GM12864 (cell line): Measurements from ENCODE around the gene TMEM131.

Source experiments
- DNase-seq: peaks from one replicate; pipeline ENCODE4 v3.0.0-alpha.2; 2011; ENCODE audit warnings: low read depth
- H3K4me3 ChIP-seq: 2 replicates; pipeline ENCODE4 v1.5.1; 2011; ENCODE audit warnings: mild to moderate bottlenecking, low read depth, low read length, control low read depth
- TF ChIP-seq, protein P1 (sequence below): IDR thresholded peaks from 2 replicates; pipeline ENCODE4 v1.5.1; 2011; ENCODE audit warnings: low read depth, mild to moderate bottlenecking, moderate library complexity, low read length, control low read depth, inconsistent platforms; ENCODE audit errors: missing control alignments

The TMEM131 gene

DNA sequence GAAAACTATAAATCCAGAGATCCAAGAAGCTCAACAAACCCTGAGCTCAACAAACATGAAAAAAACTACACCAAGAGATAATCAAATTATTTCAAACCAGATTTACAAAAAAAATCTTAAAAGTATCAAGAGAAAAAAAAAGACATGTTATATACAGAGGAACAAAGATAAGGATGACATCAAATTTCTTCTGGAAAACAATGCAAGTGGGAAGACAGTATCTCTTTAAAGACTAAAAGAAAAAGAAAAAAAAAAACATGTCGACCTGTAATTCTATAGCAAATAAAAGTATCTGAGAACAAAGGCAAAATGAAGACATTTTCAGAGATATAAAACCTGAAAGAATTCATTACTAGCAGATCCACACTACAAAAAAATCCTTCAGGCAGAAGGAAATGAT lies 21.3 kb downstream of the TMEM131 start:
- DNase-seq = no peak
- TF ChIP-seq, protein P1, sequence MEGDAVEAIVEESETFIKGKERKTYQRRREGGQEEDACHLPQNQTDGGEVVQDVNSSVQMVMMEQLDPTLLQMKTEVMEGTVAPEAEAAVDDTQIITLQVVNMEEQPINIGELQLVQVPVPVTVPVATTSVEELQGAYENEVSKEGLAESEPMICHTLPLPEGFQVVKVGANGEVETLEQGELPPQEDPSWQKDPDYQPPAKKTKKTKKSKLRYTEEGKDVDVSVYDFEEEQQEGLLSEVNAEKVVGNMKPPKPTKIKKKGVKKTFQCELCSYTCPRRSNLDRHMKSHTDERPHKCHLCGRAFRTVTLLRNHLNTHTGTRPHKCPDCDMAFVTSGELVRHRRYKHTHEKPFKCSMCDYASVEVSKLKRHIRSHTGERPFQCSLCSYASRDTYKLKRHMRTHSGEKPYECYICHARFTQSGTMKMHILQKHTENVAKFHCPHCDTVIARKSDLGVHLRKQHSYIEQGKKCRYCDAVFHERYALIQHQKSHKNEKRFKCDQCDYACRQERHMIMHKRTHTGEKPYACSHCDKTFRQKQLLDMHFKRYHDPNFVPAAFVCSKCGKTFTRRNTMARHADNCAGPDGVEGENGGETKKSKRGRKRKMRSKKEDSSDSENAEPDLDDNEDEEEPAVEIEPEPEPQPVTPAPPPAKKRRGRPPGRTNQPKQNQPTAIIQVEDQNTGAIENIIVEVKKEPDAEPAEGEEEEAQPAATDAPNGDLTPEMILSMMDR = no peak

DNA sequence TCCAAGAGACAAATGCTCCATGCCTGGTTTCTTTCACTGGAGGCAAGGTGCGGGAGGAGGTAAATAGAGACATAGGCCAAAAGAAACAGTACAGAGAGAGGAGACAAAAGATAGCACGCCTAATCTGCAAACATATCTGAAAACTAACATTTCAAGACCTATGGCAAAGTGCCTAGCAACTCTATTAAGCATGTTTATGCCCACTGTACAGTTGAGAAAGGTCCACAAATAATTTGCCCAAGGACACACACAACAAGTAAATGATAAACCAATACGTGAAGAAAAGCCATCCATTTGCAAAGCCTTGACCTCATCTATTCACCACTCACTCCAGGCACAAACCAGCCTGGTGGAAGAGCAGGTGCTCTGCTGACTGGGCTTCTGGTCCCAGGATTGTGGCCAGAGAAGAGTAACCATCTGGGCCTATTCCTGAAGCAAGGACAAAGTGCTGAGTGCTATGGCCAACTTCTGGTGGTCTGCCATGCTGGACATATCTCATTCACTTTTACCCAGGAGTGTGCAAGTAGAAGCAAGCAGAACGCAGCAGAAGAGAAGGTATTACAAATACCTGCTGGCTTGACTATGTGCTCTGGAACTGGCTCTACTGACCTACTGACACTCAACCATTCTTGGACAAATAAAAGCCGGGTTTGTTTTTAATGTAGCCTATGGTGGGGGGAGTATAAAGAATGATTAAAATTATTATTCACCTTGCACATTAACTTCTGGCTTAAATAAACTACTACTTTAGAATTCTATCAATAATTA lies 25.3 kb downstream of the TMEM131 start:
- no peak for DNase-seq
- TF ChIP-seq, protein P1 = no peak
- H3K4me3 ChIP-seq = no peak overlapping the region

More for the DNA sequence above, 21.3 kb downstream of the TMEM131 start:
- H3K4me3 ChIP-seq = no peak overlapping the region

DNA sequence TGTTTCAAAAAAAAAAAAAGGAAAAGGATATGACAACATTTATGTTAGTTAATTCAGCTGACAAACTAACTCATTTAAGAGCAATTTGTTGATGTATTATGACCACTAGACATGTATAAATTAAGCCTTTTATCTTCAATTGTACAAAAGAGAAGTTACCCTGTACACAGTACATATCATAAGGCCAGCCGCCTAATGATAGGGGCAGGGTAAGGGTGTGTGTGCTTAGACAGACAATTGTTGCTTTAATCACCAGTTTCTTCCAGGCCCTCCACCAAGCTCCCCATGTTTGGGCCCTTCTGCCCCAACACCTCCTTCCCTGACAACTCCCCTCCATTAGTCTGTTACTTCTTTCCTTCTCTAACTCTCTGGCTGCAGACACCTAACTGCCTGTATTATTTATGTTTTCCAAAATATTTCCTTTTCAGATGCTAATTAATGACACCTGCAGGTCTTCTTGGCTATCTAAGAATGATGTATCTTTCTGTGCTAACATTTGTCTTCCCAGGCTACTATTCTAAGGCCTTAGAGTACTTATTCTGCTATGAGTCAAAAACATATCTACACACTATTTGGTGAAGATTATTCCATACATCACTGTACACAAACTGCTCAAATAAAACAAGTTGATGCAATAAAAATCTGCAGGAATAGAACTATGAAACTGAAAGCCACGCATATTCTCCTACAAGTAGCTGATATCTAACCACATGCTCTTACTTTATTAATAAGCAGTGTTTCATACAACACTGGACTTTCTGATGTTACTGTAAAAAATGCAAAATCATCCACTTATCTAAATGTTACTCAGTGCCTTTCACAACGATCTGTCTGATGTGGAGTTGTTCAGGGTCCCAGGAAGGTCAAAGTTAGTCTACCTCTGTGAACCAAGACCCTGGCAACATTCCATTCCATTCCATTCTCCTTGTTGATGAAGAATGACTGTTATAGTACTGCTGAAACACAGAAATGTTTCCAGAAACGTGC lies 26.4 kb downstream of the TMEM131 start:
- TF ChIP-seq, protein P1 = no peak
- H3K4me3 ChIP-seq = no peak overlapping the region
- no peak for DNase-seq

DNA sequence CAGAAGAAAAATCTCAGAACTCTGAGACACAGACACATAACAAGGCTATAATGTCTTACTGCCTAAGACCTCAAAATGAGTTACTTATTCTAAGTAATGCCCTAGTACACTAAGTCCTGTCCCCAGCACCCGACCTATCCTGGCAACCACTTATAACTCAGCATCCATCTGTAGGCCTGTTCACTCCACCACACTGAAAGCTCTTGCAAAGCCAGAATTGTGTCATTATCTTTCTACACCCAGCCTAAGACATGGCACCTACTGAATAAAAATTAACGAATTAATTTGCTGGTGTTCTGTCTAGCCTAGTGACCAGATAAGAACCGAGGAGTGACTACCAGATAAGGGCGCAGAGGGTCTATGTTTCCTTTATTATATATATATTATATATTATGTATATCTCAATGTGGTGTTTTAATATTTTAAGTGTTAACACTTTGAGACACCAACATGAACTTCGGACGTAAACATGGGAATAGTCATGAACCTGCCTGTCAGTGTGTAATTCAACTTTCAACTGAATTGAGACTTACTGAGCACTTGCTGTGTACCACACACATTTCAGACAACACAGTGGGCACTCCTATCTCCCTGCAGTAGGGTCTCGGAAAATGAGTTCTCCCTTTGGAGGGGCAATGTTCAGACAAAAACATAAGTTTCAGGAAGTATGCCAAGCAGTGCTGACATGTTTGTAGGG lies 27.7 kb downstream of the TMEM131 start:
- TF ChIP-seq, protein P1 = no peak
- DNase-seq = no peak
- H3K4me3 ChIP-seq = no peak overlapping the region

DNA sequence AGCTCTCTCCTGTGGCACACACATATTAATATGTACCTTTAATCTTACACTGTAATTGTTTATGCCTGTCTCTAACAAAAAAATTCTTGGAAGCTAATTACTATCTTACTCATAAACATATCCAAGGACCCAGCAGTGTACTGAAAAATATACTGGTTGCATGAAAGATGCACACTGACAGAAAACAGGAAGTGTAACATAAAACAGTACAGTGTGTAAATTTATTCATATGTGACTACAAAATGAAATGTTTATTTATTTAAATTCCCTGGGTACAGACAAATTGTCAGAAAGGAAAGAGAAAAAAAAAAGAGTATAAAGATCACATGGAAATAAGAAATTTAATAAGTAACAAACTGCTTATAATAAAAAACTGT lies 28.5 kb downstream of the TMEM131 start:
- TF ChIP-seq, protein P1 = no peak
- no peak for DNase-seq
- no peak overlapping the region for H3K4me3 ChIP-seq

DNA sequence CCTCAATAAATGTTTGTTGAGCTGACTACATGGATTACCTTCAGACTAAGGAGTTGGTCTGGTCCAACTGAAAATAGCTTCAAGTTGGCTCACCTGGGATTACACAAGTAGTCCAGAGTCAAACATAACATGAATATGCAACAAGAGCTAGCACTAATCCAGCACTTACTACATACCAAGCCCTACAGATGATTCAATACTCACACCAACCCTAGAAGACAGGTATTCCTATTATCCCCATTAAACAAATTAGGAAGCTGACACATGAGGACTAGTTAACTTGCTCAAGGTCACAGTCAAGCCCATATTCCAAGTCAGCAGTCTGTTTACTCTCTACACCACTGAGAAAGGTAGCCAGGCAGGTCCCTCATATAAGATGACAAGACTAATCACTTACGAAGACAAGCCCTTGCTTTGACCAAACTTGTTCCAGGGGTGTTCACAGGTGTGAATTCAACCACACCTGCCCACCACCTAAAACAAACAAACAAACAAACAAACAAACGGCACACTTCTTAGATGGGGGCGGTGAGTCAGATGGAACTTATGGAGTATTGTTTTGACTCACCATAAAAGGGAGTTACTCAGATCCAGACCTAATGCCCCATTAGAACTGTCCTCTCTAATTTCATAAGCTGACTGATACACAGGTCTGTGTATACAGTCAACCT lies 29.1 kb downstream of the TMEM131 start:
- peak; percentile 60 for DNase-seq
- no peak overlapping the region for H3K4me3 ChIP-seq
- TF ChIP-seq, protein P1 = no peak
